GM18505 (cell line): ENCODE measurements around the gene MCC.
"Not testable (repeated sequence)": the region's sequence is repeated elsewhere in the genome, so short reads cannot be mapped to it uniquely, and the experiment has no call there.

Source experiments
- ATAC-seq: cut with Tn5 transposase; IDR thresholded peaks from one replicate; pipeline ENCODE4 v1.9.1; 2021; ENCODE audit not compliant: unreplicated experiment
- POLR2A ChIP-seq: IDR thresholded peaks from 4 replicates; pipeline ENCODE4 v1.6.1; 2011; ENCODE audit warnings: borderline replicate concordance; ENCODE audit not compliant: insufficient read depth, insufficient read length; ENCODE audit errors: extremely low read depth

The MCC gene

GRCh38 chr5:113084402-113085083, 403.7 kb downstream of the MCC start:
- no peak for ATAC-seq

GRCh38 chr5:113083481-113083880, 404.8 kb downstream of the MCC start:
- TF ChIP-seq POLR2A, result no peak
- no peak for ATAC-seq

More at GRCh38 chr5:113084402-113085083, 403.7 kb downstream of the MCC start:
- no peak for TF ChIP-seq POLR2A

- TF ChIP-seq POLR2A, result no peak
- ATAC-seq, result no peak
These were observed 405.7 kb downstream of the MCC start for GRCh38 chr5:113082547-113082905.

DNA sequence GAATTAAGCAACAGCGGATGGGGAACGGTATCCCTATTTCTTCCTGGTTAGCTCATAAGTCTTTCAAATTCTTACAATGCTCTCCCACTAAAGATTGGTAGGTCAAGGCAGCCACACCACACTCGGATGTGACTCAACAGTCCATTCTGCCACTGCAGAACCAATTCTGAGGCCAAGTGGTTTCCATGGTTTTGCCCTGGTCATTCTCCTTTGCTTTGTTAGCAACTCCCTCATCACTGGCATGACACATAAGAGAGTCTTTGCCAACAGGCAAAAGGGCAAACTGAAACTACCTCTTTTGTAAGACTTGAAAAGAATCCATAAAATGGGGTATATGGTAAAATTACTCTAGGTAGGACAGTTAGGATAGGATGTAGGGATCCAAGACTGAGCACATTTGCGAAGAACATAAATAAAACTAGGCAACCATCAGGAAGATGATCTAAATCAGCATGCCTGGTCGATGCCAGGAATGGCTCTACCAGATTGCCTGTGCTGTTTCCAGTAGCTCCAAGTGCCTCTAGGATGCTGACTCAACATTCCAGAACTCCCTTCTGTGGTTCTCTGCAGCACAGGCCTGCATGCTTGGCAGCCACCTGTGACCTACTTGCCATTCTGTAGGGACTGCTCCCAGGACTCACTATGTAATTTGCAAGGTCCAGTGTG, 406.2 kb downstream of the MCC start:
- no peak for ATAC-seq
- TF ChIP-seq POLR2A, result no peak

- TF ChIP-seq POLR2A, result no peak
- ATAC-seq, result no peak
These were observed 407.0 kb downstream of the MCC start for GRCh38 chr5:113081091-113081839.

DNA sequence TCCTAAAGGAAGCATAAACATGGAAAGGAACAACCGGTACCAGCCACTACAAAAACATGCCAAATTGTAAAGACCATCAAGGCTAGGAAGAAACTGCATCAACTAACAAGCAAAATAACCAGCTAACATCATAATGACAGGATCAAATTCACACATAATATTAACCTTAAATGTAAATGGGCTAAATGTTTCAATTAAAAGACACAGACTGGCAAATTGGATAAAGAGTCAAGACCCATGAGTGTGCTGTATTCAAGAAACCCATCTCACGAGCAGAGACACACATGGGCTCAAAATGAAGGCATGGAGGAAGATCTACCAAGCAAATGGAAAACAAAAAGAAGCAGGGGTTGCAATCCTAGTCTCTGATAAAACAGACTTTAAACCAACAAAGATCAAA, 411.6 kb downstream of the MCC start:
- ATAC-seq, result not testable (repeated sequence)

- no peak for TF ChIP-seq POLR2A
- no peak for ATAC-seq
These were observed 413.2 kb downstream of the MCC start for GRCh38 chr5:113075019-113075418.

DNA sequence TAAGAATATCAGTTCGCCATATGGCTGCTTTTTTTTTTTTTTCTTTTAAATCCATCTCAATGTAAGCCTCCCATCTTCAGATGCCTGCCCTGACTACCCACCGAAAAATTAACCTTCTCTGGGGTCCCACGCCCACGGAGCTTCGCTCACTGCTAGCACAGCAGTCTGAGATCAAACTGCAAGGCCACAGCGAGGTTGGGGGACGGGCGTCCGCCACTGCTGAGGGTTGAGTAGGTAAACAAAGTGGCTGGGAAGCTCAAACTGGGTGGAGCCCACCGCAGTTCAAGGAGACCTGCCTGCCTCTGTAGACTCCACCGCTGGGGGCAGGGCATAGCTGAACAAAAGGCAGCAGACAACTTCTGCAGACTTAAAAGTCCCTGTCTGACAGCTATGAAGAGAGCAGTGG, 414.6 kb downstream of the MCC start:
- ATAC-seq, result not testable (repeated sequence)

- no peak for TF ChIP-seq POLR2A
- ATAC-seq, result no peak
These were observed 416.9 kb downstream of the MCC start for GRCh38 chr5:113071401-113071800.

- TF ChIP-seq POLR2A, result no peak
- no peak for ATAC-seq
These were observed 417.4 kb downstream of the MCC start for GRCh38 chr5:113070901-113071300.

DNA sequence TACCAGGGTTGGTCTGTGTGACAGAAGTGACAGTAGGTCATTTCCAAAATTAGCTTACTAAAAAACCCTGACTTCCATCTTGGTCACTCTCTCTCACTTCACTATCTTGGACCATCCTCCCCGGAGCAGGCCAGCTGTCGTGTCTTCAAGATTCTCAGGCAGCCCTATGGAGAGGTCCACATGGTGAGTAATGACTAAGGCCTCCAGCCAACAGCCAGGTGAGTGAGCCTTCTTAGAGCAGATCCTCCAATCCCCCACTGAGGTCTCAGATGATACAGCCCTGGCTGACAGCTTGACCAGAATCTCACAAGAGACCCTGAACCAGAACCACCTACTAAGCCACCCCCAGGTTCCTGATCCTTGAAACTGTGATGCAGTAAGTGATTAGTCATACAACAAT, 419.7 kb downstream of the MCC start:
- no peak for ATAC-seq
- no peak for TF ChIP-seq POLR2A

GRCh38 chr5:113067635-113068344, 420.5 kb downstream of the MCC start:
- no peak for ATAC-seq

GRCh38 chr5:113065626-113066025, 422.6 kb downstream of the MCC start:
- ATAC-seq, result no peak
- no peak for TF ChIP-seq POLR2A

More at GRCh38 chr5:113067635-113068344, 420.5 kb downstream of the MCC start:
- no peak for TF ChIP-seq POLR2A

DNA sequence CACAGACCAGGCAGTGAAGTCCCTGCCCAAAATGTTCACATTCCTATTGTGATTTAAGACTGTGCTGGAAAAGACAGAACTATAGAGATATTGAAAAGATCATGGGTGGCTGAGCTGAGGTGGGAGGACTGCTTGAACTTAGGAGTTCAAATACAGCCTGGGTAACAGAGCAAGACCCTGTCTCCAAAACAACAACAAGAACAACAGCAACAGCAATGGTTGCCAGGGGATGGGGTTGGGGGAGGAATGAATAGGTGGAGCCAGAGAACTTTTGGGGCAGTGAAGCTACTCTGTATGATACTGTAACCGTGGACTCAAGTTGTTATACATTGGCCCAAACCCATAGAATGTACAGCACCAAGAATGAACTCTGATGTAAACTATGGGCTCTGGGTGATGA, 423.4 kb downstream of the MCC start:
- no peak for TF ChIP-seq POLR2A
- no peak for ATAC-seq

DNA sequence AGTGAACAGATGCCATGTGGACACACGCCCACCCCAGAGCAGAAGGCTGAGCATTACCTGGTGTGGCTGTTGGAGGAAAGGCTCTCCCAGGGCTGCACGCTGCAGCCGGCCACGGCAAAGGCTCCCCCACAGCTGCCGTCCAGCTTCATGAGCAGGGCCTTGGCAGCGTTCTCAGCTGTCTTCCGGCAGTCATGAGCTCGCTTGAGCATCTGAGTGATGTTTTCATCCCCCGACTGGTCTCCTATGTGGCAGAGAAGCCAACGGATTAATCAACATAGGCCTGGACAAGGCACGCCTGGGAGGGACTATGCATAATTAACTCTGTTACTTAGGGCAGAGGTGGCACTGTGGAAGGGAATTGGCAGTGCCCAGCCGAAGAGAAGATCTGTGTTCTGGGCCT, 424.3 kb downstream of the MCC start:
- no peak for ATAC-seq
- TF ChIP-seq POLR2A, result no peak
